ENCODE data around the gene SUMO3. TPM values are rescaled to one million over a fixed set of nuclear protein-coding genes. Genes with fewer than 3 reads are reported as not detected.

The SUMO3 gene
- polyA plus RNA-seq, 1 donor (not counting 4 experiments of a cell fraction or from before 2014, with no cell fraction given): 115 TPM

- TF ChIP-seq, protein P1, sequence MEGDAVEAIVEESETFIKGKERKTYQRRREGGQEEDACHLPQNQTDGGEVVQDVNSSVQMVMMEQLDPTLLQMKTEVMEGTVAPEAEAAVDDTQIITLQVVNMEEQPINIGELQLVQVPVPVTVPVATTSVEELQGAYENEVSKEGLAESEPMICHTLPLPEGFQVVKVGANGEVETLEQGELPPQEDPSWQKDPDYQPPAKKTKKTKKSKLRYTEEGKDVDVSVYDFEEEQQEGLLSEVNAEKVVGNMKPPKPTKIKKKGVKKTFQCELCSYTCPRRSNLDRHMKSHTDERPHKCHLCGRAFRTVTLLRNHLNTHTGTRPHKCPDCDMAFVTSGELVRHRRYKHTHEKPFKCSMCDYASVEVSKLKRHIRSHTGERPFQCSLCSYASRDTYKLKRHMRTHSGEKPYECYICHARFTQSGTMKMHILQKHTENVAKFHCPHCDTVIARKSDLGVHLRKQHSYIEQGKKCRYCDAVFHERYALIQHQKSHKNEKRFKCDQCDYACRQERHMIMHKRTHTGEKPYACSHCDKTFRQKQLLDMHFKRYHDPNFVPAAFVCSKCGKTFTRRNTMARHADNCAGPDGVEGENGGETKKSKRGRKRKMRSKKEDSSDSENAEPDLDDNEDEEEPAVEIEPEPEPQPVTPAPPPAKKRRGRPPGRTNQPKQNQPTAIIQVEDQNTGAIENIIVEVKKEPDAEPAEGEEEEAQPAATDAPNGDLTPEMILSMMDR (optimal IDR thresholded peaks at IDR 0.05 in 1 of 3, IDR thresholded peaks at IDR 0.05 in 1 of 3, conservative IDR thresholded peaks at IDR 0.05 in 1 of 3; ENCODE audit: extremely low read depth in 1 of 3, insufficient read depth in 2 of 3, low read length in 3 of 3): no peak
- TF ChIP-seq EZH2 (IDR thresholded peaks at IDR 0.05; ENCODE audit: low read length): no peak
- no peak overlapping the region for H2AFZ ChIP-seq (ENCODE audit: control insufficient read depth, low read length)
- no peak overlapping the region for H3K27ac ChIP-seq (ENCODE audit: control insufficient read depth, insufficient read depth, low read length)
Observed at GRCh38 chr21:44764319-44765230, 53.3 kb downstream of the SUMO3 start.

DNA sequence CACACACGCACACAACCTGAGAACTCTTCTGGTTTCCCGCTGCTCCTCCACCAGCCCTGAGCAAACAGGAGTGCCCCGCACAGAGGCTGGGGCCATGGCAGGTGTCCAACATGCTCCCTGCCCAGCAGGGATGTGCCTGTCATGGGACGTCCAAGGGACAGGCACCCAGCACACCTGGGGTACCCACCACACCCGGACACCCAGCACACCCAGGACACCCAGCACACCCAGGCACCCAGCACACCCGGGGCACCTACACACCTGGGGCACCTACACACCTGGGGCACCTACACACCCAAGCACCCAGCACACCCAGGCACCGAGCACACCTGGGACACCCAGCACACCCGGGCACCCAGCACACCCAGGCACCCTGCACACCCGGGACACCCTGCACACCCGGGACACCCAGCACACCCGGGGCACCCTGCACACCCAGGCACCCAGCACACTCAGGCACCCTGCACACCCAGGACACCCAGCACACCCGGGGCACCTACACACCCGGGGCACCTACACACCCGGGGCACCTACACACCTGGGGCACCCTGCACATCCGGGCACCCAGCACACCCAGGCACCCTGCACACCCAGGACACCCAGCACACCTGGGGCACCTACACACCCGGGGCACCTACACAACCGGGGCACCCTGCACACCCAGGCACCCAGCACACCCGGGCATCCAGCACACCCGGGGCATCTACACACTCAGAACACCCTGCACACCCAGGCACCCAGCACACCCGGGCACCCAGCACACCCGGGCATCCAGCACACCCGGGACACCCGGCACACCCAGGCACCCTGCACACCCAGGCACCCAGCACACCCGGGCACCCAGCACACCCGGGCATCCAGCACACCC, 54.2 kb downstream of the SUMO3 start:
- no peaks in the 10 kb centered on the region for H4K20me1 ChIP-seq (ENCODE audit: control insufficient read depth, extremely low read depth, insufficient read depth, low read length)
- H3K36me3 ChIP-seq (ENCODE audit: control insufficient read depth in 2 of 2, extremely low read depth in 1 of 2, insufficient read depth in 2 of 2, low read length in 2 of 2): peaks cover 0 to 1% of the 10 kb centered on the region in 2 experiments
- no peaks in the 10 kb centered on the region for H3K79me2 ChIP-seq (ENCODE audit: control insufficient read depth, insufficient read depth, low read length)
- H3K4me3 ChIP-seq (ENCODE audit: control insufficient read depth in 2 of 3, extremely low read depth in 1 of 3, insufficient read depth in 2 of 3, low read depth in 1 of 3, low read length in 3 of 3): no peak overlapping the region
- DNase-seq (ENCODE audit: low read depth, low spot score) (no peak), FAIRE-seq (no peak)
- no peaks in the 10 kb centered on the region for H3K9me3 ChIP-seq (ENCODE audit: control insufficient read depth, low read depth, low read length)
- dilution Hi-C loops (cut with MboI; ENCODE audit: extremely low pct_ligation_motif_present, low sequenced_read_pairs): no loop called here
- no peaks in the 10 kb centered on the region for H3K9me1 ChIP-seq (ENCODE audit: control insufficient read depth, extremely low read depth, insufficient read depth, low read length)
- no peak overlapping the region for H3K9ac ChIP-seq (ENCODE audit: control insufficient read depth, extremely low read depth, insufficient read depth, low read length)
- H3K4me1 ChIP-seq (ENCODE audit: control insufficient read depth, extremely low read depth, insufficient read depth, low read length): peaks cover 31% of the 10 kb centered on the region
- H3K4me2 ChIP-seq (ENCODE audit: control insufficient read depth, extremely low read depth, insufficient read depth, low read depth, low read length): no peak overlapping the region
- no peak overlapping the region for H3K27ac ChIP-seq (ENCODE audit: control insufficient read depth, insufficient read depth, low read length)
- peaks cover 5% of the 10 kb centered on the region for H3K27me3 ChIP-seq (ENCODE audit: control insufficient read depth, extremely low read depth, insufficient read depth, low read length)
- H2AFZ ChIP-seq (ENCODE audit: control insufficient read depth, low read length): no peak overlapping the region
- TF ChIP-seq, protein P1 (optimal IDR thresholded peaks at IDR 0.05 in 1 of 3, IDR thresholded peaks at IDR 0.05 in 1 of 3, conservative IDR thresholded peaks at IDR 0.05 in 1 of 3; ENCODE audit: extremely low read depth in 1 of 3, insufficient read depth in 2 of 3, low read length in 3 of 3): no peak
- TF ChIP-seq EZH2 (IDR thresholded peaks at IDR 0.05; ENCODE audit: low read length): no peak

More at GRCh38 chr21:44764319-44765230, 53.3 kb downstream of the SUMO3 start:
- no peaks in the 10 kb centered on the region for H3K79me2 ChIP-seq (ENCODE audit: control insufficient read depth, insufficient read depth, low read length)
- no peak for FAIRE-seq
- H3K4me2 ChIP-seq (ENCODE audit: control insufficient read depth, extremely low read depth, insufficient read depth, low read depth, low read length): peak overlapping the region; percentile 51
- H3K4me3 ChIP-seq (ENCODE audit: control insufficient read depth in 2 of 3, extremely low read depth in 1 of 3, insufficient read depth in 2 of 3, low read depth in 1 of 3, low read length in 3 of 3): no peak overlapping the region
- no peak overlapping the region for H3K9ac ChIP-seq (ENCODE audit: control insufficient read depth, extremely low read depth, insufficient read depth, low read length)
- dilution Hi-C loops (cut with MboI; ENCODE audit: extremely low pct_ligation_motif_present, low sequenced_read_pairs): no loop called here
- H3K36me3 ChIP-seq (ENCODE audit: control insufficient read depth in 2 of 2, extremely low read depth in 1 of 2, insufficient read depth in 2 of 2, low read length in 2 of 2): peaks cover 0 to 1% of the 10 kb centered on the region in 2 experiments
- no peaks in the 10 kb centered on the region for H4K20me1 ChIP-seq (ENCODE audit: control insufficient read depth, extremely low read depth, insufficient read depth, low read length)
- H3K4me1 ChIP-seq (ENCODE audit: control insufficient read depth, extremely low read depth, insufficient read depth, low read length): peaks cover 31% of the 10 kb centered on the region
- no peaks in the 10 kb centered on the region for H3K9me1 ChIP-seq (ENCODE audit: control insufficient read depth, extremely low read depth, insufficient read depth, low read length)
- H3K9me3 ChIP-seq (ENCODE audit: control insufficient read depth, low read depth, low read length): no peaks in the 10 kb centered on the region
- DNase-seq (ENCODE audit: low read depth, low spot score): no peak
- peaks cover 5% of the 10 kb centered on the region for H3K27me3 ChIP-seq (ENCODE audit: control insufficient read depth, extremely low read depth, insufficient read depth, low read length)
